HepG2 (cell line): ENCODE measurements around the gene CTCF. TPM values are rescaled to one million over a fixed set of nuclear protein-coding genes. Genes with fewer than 3 reads are reported as not detected.

Source experiments
- CAMTA2 ChIP-seq: sonication (generic); formaldehyde crosslinking; IDR thresholded peaks from 2 replicates; pipeline ENCODE4 v1.4.0; 2020; ENCODE audit warnings: mild to moderate bottlenecking, missing genetic modification reagents, borderline replicate concordance
- MLLT10 ChIP-seq: sonication (generic); formaldehyde crosslinking; IDR thresholded peaks from 2 replicates; pipeline ENCODE4 v1.4.0; 2020; ENCODE audit warnings: missing genetic modification reagents
- NFRKB ChIP-seq: fragments of 450-650 bp; IDR thresholded peaks from 2 replicates; pipeline ENCODE4 v1.6.1; 2017
- ONECUT2 ChIP-seq: sonication (generic); formaldehyde crosslinking; IDR thresholded peaks from 2 replicates; pipeline ENCODE4 v1.4.0; 2020; ENCODE audit warnings: missing genetic modification reagents
- RFXANK ChIP-seq: IDR thresholded peaks from 2 replicates; pipeline ENCODE4 v1.6.1; 2016
- SMAD3 ChIP-seq: sonication (generic); formaldehyde crosslinking; IDR thresholded peaks from 2 replicates; pipeline ENCODE4 v1.4.0; 2020; ENCODE audit warnings: missing genetic modification reagents
- SMARCC2 ChIP-seq: fragments of 450-650 bp; IDR thresholded peaks from 2 replicates; pipeline ENCODE4 v1.6.1; 2017; ENCODE audit warnings: antibody characterized with exemption, mild to moderate bottlenecking
- SP1 ChIP-seq, 2 experiments: fragments of 450-650 bp in 1 of 2; sonication (generic) in 1 of 2; formaldehyde crosslinking in 1 of 2; IDR thresholded peaks; 2 replicates each; pipeline versions ENCODE4 v1.4.0 to v1.6.1; 2016 to 2020; ENCODE audit warnings: missing genetic modification reagents in 1 of 2
- ZMYM2 ChIP-seq: sonication (generic); formaldehyde crosslinking; IDR thresholded peaks from 2 replicates; pipeline ENCODE4 v1.8.0; 2022; ENCODE audit warnings: mild to moderate bottlenecking, missing genetic modification reagents
- ZNF260 ChIP-seq: sonication (generic); formaldehyde crosslinking; IDR thresholded peaks from 2 replicates; pipeline ENCODE4 v1.4.0; 2020; ENCODE audit warnings: missing genetic modification reagents, low read depth, mild to moderate bottlenecking, borderline replicate concordance
- ZNF33A ChIP-seq: sonication (generic); formaldehyde crosslinking; IDR thresholded peaks from 2 replicates; pipeline ENCODE4 v1.5.1; 2020; ENCODE audit warnings: missing genetic modification reagents, mild to moderate bottlenecking, moderate library complexity, borderline replicate concordance
- ZNF569 ChIP-seq: sonication (generic); formaldehyde crosslinking; IDR thresholded peaks from 2 replicates; pipeline ENCODE4 v1.5.0; 2020; ENCODE audit warnings: mild to moderate bottlenecking, missing genetic modification reagents, moderate library complexity, borderline replicate concordance
- ZNF761 ChIP-seq: sonication (generic); formaldehyde crosslinking; conservative IDR thresholded peaks from 2 replicates; pipeline ENCODE4 v1.4.0; 2020; ENCODE audit warnings: mild to moderate bottlenecking, missing genetic modification reagents
- polyA plus RNA-seq, 8 experiments: library from polyadenylated mRNA; depleted of rRNA in 3 of 8; stranded (reverse) in 7 of 8; unstranded in 1 of 8; fragments of >200 nt; fragmentation: Illumina TruSeq in 4 of 8; extraction: Trizol in 4 of 8; gene quantifications; 2 replicates each; pipeline versions ENCODE4 v1.2.1 to v1.2.3, GENCODE V29; 2011 to 2016; ENCODE audit warnings: low read depth in 4 of 8, missing spikeins in 1 of 8, mixed read lengths in 1 of 8; ENCODE audit not compliant: insufficient read depth in 1 of 8
- total RNA-seq, 5 experiments: library from RNA; depleted of rRNA; stranded (reverse); fragments of >200 nt; fragmentation: Illumina TruSeq; extraction: Trizol; gene quantifications; 2 replicates each; pipeline ENCODE4 v1.2.3, GENCODE V29; 2016; ENCODE audit warnings: low read depth in 1 of 5
- TF ChIP-seq, protein P1 (sequence below): sonication (generic); formaldehyde crosslinking; IDR thresholded peaks from 2 replicates; pipeline ENCODE4 v1.4.0; 2020; ENCODE audit warnings: missing genetic modification reagents
- TF ChIP-seq, protein P2 (sequence below): sonication (generic); formaldehyde crosslinking; IDR thresholded peaks from 2 replicates; pipeline ENCODE4 v1.8.1; 2022; ENCODE audit warnings: low read depth, mild to moderate bottlenecking, missing genetic modification reagents
- TF ChIP-seq, protein P3 (sequence below): sonication (generic); formaldehyde crosslinking; IDR thresholded peaks from 2 replicates; pipeline ENCODE4 v1.4.0; 2020; ENCODE audit warnings: missing genetic modification reagents

CTCF gene
- total and polyA plus RNA-seq, 2 of the 13 experiments (the other 11 are each of a cell fraction or from before 2014, with no cell fraction given) = 19.5 to 37.5 TPM

DNA sequence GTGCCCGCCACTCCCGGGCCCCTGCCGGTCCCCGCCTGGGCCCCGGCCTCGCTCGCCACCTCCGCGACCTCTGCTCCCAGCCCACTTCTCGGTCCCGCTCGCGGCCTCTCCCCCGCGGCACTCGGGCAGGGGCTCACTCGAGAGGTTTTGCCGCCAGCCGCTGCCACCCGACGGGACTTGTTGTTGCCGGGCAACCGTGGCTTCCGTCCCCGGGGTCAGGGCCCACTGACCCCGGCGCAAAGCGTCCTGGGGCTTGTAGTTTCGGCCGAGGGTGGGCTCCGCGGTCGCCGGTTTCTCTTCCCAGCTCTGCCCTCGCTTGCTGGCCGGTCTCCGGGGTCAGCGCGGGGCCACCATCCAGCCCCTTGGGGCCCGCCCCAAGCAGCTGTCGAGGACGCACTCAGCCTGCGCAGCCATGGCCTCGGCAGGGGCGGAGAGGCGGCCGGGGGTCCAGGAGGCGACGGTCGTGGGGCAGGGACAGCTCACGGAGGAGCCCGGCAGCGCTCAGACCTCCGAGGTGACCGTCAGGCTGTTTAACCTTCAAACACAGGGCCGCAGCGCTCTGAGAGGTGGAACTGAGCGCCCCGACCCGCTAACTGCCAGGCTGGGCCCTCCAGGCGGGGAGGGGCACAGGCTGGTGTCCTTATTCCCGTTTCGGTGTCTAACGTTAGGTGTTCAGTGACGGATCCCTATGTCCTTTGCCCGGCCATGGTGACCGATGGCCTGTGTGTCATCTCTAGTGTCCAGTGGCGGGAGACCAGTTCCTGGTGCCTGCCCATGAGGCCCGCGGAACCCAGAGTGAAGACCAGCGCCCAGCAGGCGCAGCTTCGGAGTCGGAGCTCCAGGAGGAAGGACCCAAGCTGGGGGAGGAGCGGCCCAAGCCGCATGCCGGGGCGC is 104.5 kb downstream of the CTCF start, which contains the start of the genes C16orf86 and ENKD1 (continued):
- TF ChIP-seq, protein P1, sequence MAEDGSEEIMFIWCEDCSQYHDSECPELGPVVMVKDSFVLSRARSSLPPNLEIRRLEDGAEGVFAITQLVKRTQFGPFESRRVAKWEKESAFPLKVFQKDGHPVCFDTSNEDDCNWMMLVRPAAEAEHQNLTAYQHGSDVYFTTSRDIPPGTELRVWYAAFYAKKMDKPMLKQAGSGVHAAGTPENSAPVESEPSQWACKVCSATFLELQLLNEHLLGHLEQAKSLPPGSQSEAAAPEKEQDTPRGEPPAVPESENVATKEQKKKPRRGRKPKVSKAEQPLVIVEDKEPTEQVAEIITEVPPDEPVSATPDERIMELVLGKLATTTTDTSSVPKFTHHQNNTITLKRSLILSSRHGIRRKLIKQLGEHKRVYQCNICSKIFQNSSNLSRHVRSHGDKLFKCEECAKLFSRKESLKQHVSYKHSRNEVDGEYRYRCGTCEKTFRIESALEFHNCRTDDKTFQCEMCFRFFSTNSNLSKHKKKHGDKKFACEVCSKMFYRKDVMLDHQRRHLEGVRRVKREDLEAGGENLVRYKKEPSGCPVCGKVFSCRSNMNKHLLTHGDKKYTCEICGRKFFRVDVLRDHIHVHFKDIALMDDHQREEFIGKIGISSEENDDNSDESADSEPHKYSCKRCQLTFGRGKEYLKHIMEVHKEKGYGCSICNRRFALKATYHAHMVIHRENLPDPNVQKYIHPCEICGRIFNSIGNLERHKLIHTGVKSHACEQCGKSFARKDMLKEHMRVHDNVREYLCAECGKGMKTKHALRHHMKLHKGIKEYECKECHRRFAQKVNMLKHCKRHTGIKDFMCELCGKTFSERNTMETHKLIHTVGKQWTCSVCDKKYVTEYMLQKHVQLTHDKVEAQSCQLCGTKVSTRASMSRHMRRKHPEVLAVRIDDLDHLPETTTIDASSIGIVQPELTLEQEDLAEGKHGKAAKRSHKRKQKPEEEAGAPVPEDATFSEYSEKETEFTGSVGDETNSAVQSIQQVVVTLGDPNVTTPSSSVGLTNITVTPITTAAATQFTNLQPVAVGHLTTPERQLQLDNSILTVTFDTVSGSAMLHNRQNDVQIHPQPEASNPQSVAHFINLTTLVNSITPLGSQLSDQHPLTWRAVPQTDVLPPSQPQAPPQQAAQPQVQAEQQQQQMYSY = no peak; the same call in 1 of the 2 replicates
- TF ChIP-seq MLLT10 (CRISPR knock-in tag) = no peak
- no peak for TF ChIP-seq ZMYM2
- TF ChIP-seq ONECUT2 (CRISPR knock-in tag) = no peak
- no peak for TF ChIP-seq RFXANK
- TF ChIP-seq SMAD3 (CRISPR knock-in tag) = peak; percentile 34; the same call in 1 of the 2 replicates
- no peak for TF ChIP-seq ZNF33A (CRISPR knock-in tag)
- TF ChIP-seq SP1 (IDR thresholded peaks at IDR 0.05) = no peak
- no peak; the same call in 1 of the 2 replicates for TF ChIP-seq SP1 (CRISPR knock-in tag; IDR thresholded peaks at IDR 0.05)
- TF ChIP-seq ZNF260 (CRISPR knock-in tag) = no peak
- TF ChIP-seq NFRKB = no peak
- TF ChIP-seq CAMTA2 = no peak
- TF ChIP-seq ZNF569 (CRISPR knock-in tag) = no peak
- TF ChIP-seq ZNF761 (CRISPR knock-in tag) = no peak
- TF ChIP-seq, protein P2, sequence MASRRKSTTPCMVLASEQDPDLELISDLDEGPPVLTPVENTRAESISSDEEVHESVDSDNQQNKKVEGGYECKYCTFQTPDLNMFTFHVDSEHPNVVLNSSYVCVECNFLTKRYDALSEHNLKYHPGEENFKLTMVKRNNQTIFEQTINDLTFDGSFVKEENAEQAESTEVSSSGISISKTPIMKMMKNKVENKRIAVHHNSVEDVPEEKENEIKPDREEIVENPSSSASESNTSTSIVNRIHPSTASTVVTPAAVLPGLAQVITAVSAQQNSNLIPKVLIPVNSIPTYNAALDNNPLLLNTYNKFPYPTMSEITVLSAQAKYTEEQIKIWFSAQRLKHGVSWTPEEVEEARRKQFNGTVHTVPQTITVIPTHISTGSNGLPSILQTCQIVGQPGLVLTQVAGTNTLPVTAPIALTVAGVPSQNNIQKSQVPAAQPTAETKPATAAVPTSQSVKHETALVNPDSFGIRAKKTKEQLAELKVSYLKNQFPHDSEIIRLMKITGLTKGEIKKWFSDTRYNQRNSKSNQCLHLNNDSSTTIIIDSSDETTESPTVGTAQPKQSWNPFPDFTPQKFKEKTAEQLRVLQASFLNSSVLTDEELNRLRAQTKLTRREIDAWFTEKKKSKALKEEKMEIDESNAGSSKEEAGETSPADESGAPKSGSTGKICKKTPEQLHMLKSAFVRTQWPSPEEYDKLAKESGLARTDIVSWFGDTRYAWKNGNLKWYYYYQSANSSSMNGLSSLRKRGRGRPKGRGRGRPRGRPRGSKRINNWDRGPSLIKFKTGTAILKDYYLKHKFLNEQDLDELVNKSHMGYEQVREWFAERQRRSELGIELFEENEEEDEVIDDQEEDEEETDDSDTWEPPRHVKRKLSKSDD (CRISPR knock-in tag) = no peak; the same call in 1 of the 2 replicates
- no peak for TF ChIP-seq SMARCC2
- TF ChIP-seq, protein P3, sequence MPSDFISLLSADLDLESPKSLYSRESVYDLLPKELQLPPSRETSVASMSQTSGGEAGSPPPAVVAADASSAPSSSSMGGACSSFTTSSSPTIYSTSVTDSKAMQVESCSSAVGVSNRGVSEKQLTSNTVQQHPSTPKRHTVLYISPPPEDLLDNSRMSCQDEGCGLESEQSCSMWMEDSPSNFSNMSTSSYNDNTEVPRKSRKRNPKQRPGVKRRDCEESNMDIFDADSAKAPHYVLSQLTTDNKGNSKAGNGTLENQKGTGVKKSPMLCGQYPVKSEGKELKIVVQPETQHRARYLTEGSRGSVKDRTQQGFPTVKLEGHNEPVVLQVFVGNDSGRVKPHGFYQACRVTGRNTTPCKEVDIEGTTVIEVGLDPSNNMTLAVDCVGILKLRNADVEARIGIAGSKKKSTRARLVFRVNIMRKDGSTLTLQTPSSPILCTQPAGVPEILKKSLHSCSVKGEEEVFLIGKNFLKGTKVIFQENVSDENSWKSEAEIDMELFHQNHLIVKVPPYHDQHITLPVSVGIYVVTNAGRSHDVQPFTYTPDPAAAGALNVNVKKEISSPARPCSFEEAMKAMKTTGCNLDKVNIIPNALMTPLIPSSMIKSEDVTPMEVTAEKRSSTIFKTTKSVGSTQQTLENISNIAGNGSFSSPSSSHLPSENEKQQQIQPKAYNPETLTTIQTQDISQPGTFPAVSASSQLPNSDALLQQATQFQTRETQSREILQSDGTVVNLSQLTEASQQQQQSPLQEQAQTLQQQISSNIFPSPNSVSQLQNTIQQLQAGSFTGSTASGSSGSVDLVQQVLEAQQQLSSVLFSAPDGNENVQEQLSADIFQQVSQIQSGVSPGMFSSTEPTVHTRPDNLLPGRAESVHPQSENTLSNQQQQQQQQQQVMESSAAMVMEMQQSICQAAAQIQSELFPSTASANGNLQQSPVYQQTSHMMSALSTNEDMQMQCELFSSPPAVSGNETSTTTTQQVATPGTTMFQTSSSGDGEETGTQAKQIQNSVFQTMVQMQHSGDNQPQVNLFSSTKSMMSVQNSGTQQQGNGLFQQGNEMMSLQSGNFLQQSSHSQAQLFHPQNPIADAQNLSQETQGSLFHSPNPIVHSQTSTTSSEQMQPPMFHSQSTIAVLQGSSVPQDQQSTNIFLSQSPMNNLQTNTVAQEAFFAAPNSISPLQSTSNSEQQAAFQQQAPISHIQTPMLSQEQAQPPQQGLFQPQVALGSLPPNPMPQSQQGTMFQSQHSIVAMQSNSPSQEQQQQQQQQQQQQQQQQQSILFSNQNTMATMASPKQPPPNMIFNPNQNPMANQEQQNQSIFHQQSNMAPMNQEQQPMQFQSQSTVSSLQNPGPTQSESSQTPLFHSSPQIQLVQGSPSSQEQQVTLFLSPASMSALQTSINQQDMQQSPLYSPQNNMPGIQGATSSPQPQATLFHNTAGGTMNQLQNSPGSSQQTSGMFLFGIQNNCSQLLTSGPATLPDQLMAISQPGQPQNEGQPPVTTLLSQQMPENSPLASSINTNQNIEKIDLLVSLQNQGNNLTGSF (CRISPR knock-in tag) = 0 out of 2 replicates have a peak, but pooled peaks have one; percentile 19
